Skin epidermis (tissue), 12 donors: ENCODE measurements around the gene NDUFC2.
A peak's percentile ranks its signal among the peaks of the same experiment; 100 is the strongest.
"Not testable (repeated sequence)": the region's sequence is repeated elsewhere in the genome, so short reads cannot be mapped to it uniquely, and the experiment has no call there.

Source experiments
- H3K27ac ChIP-seq, 21 experiments: fragments of 200-600 bp; sonication (generic) in 11 of 21; one replicate each; pipeline ENCODE4 v1.5.0; 2020; ENCODE audit warnings: mild to moderate bottlenecking in 3 of 21, inconsistent platforms in 2 of 21, moderate library complexity in 2 of 21
- H3K4me3 ChIP-seq, 7 experiments: fragments of 200-600 bp; sonication (generic) in 2 of 7; one replicate each; pipeline ENCODE4 v1.5.0; 2020; ENCODE audit warnings: inconsistent platforms in 2 of 7, mild to moderate bottlenecking in 2 of 7, moderate library complexity in 1 of 7

Gene NDUFC2

DNA sequence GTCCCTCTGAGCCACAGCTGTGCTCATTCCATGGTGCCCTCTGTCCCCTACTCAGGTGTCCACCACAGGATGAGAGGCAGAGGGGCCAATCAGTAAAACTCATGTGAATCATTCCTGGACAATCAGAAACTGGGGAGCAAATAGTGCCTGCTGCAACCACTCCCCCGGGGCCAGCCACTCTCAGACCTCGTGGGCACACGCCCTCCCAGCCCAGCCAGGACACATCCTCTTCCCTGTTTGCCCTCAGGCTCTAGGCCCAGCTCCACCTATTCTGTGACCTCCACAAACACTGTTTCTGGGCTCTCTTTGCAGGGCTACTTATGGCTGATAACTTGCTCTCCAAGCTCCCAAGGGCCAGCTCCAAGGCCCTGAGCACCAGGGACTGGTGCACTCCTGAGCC, 42.6 kb downstream of the NDUFC2 start:
- no peak overlapping the region for H3K27ac ChIP-seq
- no peak overlapping the region for H3K4me3 ChIP-seq

- H3K27ac ChIP-seq, result no peak overlapping the region
These were observed 43.3 kb downstream of the NDUFC2 start for GRCh38 chr11:78036313-78036712.

GRCh38 chr11:78034623-78035022, 45.0 kb downstream of the NDUFC2 start:
- Histone ChIP-seq H3K4me3 (no peak overlapping the region), H3K27ac (no peak overlapping the region)

More at GRCh38 chr11:78036313-78036712, 43.3 kb downstream of the NDUFC2 start:
- no peak overlapping the region for H3K4me3 ChIP-seq

GRCh38 chr11:78033040-78033439, 46.6 kb downstream of the NDUFC2 start:
- H3K27ac ChIP-seq, result no peak overlapping the region
- no peak overlapping the region for H3K4me3 ChIP-seq

GRCh38 chr11:78032090-78032489, 47.6 kb downstream of the NDUFC2 start:
- Histone ChIP-seq H3K27ac (no peak overlapping the region), H3K4me3 (no peak overlapping the region)

DNA sequence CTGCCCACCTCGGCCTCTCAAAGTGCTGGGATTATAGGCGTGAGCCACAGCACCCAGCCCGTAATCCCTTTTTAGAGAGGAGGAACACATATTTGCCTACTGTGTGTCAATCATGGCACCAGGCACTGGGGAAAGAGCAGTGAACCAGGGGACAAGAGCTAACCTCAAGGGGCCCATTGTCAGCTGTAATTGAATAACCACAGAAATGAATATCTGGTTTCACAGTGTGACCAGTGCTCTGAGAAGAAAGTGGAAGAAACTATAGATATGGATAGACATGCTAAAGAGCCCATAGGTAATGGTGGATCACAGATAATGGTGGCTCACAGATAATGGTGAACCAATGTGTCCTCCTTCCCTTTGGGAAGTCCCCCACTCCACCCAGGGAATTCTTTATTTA, 48.0 kb downstream of the NDUFC2 start:
- Histone ChIP-seq H3K4me3 (no peak overlapping the region), H3K27ac (no peak overlapping the region)

DNA sequence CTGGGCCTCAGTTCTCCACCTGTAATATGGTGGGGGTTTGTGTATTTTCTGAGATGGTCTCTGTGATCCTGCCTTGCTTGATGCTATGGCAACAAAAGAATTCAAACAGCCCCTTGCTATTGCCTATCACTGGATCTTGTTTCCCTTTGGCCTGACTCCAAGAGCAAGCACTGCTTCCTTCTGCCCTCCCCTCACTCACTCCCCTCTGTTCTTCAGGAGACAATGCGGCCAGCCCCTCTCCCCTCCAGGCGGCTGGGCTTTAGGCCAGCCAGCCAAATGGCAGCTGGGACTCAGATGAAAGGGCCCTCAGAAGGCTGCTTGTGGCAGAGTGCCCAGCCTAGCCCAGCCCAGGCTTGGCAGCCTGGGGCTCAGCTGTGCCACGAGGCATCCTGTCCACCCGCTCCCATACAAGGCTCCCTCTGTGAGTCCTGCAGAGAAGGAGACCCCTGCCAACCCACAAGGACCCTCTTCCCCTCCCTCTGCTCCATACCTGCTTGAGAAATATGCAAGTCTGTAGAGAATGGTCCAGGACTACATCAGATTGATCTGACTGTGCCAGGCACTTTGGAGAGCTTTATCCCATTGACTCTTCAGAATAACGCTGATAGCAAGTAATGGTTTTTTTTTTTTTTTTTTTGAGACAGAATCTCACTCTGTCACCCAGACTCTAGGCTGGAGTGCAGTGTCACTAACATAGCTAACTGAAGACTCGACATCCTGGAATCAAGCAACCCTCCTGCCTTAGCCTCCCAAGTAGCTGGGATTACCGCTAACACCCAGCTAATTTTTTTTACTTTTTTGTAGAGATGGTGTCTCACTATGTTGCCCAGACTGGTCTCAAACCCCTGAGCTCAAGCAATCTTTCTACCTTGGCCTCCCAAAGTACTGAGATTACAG, 49.0 kb downstream of the NDUFC2 start:
- Histone ChIP-seq H3K4me3 (no peak overlapping the region), H3K27ac (no peak overlapping the region)

- H3K27ac ChIP-seq, H3K4me3 ChIP-seq: not testable (repeated sequence)
These were observed 51.2 kb downstream of the NDUFC2 start for GRCh38 chr11:78028423-78028822.

DNA sequence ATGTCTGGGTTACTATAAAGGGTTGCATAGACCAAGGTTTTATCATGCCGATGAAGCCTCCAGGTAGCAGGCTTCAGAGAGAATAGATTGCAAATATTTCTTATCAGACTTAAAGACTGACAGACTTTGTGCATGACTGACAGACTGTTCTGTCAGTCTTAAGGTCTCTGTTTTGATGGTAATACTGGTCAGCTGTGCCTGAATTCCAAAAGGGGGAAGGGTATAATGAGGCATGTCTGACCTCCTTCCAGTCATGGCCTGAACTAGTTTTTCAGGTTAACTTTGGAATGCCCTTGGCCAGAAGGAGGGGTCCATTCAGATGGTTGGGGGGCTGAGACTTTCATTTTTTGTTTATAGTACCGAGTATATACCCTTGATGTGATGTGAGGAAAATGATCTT, 51.9 kb downstream of the NDUFC2 start:
- Histone ChIP-seq H3K4me3 (no peak overlapping the region), H3K27ac (no peak overlapping the region)

DNA sequence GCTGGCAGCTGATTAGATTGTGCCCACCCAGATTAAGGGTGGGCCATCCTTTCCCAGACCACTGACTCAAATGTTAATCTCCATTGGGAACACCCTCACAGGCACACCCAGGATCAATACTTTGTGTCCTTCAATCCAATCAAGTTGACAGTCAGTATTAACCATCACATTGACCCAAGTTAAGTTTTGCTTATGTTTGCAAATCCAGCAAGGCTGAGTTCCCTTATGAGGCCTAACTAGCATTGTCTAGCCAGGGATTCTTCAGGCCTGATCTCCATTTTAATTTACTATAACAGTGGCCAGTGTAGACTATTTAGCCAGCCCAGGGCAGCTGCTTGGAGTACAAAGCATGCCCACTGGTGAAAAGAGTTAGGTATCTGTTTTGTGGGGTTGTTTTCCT, 54.3 kb downstream of the NDUFC2 start:
- no peak overlapping the region for H3K27ac ChIP-seq
- H3K4me3 ChIP-seq, result no peak overlapping the region

DNA sequence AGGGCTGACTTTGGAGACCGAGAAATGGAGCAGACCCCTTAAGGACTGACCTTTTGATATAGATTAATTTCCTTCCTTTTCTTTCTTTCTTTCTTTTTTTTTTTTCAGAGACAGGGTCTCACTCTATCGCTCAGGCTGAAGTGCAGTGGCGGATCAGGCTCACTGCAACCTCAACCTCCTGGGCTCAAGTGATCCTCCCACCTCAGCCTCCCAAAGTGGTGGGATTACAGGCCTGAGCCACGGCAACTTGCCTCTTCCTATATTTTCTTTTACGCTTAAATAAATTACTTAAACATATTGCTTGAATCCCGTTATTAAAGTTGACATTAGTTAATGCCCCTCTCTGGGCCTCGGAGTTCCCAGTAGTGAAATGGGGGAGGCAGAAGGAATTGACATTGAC, 56.2 kb downstream of the NDUFC2 start:
- Histone ChIP-seq H3K27ac (peak overlapping the region in 7 of 21 experiments; percentile 42 to 86 (median 58)), H3K4me3 (peak overlapping the region; percentile 20 to 45 (median 33))

GRCh38 chr11:78022397-78023396, 57.0 kb downstream of the NDUFC2 start, which contains the start of gene KCTD14:
TSS of gene KCTD14 (minus strand) at chr11:78023276. CDS start at chr11:78023249, 27 bp downstream.
- Histone ChIP-seq H3K27ac (peak within 1 kb of the TSS in 10 of 21 experiments; percentile 0 to 86 (median 56)), H3K4me3 (peak within 1 kb of the TSS; percentile 20 to 45 (median 33))

- no peak overlapping the region for H3K4me3 ChIP-seq
- H3K27ac ChIP-seq, result no peak overlapping the region
These were observed 58.1 kb downstream of the NDUFC2 start for GRCh38 chr11:78021611-78022010.

DNA sequence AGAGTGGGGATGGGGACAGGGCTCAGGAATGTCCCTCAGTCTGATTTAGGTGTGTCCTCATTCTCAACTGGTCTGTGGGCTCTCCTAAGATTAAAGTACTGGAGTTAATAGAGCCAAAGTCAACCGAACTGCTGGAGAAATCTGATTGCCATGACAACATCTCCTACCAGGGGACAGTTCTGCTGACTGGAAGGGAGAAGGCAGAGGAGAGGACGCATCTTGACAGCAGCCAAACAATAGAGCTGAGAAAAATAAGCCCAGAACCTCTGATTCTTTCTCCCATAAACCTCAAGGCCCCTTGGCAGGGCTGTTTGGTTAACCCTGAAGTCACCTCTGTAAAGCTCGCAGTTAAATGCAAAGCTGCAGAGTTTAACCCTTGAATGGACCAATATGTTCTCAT, 59.4 kb downstream of the NDUFC2 start:
- no peak overlapping the region for H3K4me3 ChIP-seq
- H3K27ac ChIP-seq, result no peak overlapping the region

- H3K4me3 ChIP-seq, result no peak overlapping the region
- H3K27ac ChIP-seq, result no peak overlapping the region
These were observed 59.9 kb downstream of the NDUFC2 start for GRCh38 chr11:78019808-78020207.
